BJ (cell line): ENCODE measurements around the gene INPP5D. TPM values are rescaled to one million over a fixed set of nuclear protein-coding genes. Genes with fewer than 3 reads are reported as not detected.

Experiments used
- CTCF ChIA-PET: fragments of 350-600 bp; formaldehyde crosslinking; extraction: SDS; loops from one replicate; lab custom pipeline; 2021; ENCODE audit warnings: antibody characterized with exemption, inconsistent platforms; lab: Yijun Ruan, JAX
- POLR2A ChIA-PET: fragments of 300-600 bp; sonication (Branson Sonifier 250); formaldehyde crosslinking; extraction: SDS; loops from one replicate; lab custom pipeline; 2021; ENCODE audit warnings: antibody characterized with exemption; lab: Charles Lee
- DNase-seq: peaks from one replicate; pipeline ENCODE4 v3.0.0-alpha.2; 2011; ENCODE audit warnings: low read depth
- H3K27me3 ChIP-seq: 2 replicates; pipeline ENCODE4 v1.6.0; 2011; ENCODE audit warnings: low read length; ENCODE audit not compliant: control insufficient read depth, insufficient read depth
- H3K36me3 ChIP-seq: 2 replicates; pipeline ENCODE4 v1.5.1; 2011; ENCODE audit warnings: low read length; ENCODE audit not compliant: control insufficient read depth, insufficient read depth
- H3K4me3 ChIP-seq: 2 replicates; pipeline ENCODE4 v1.5.1; 2011; ENCODE audit warnings: low read depth, mild to moderate bottlenecking, control low read depth, low read length
- polyA plus RNA-seq: library from polyadenylated mRNA; depleted of rRNA; stranded (reverse); fragments of >200 nt; gene quantifications from 2 replicates; pipeline ENCODE4 v1.2.3, GENCODE V29; 2011
- TF ChIP-seq, protein P1 (sequence below): IDR thresholded peaks from 2 replicates; pipeline ENCODE4 v1.5.1; 2011; ENCODE audit warnings: low read depth, mild to moderate bottlenecking, control low read depth, inconsistent platforms, low read length, moderate library complexity; ENCODE audit not compliant: insufficient read depth

Gene INPP5D
- polyA plus RNA-seq, 1 experiment, result 0.38 TPM

DNA sequence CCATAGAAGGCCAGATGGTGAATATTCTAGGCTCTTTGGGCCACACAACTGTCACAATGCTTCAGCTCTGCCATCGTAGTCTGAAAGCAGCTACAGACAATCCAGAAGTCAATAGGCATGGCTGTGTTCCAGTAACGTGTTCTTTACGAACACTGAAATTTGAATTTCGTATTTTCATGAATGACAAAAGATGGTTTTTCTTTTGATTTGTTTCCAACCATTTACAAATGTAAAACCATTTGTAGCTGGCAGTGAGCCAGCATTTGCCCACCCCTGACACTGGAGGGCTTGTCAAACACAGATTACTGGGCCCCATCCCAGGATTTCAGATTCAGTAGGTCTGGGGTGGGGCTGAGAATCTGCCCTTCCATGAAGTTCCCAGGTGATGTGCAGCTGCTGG is 108.3 kb downstream of the INPP5D start:
- Histone ChIP-seq H3K4me3 (no peak overlapping the region), H3K36me3 (no peaks in the 10 kb centered on the region), H3K27me3 (no peaks in the 10 kb centered on the region; the same call in 1 of the 2 replicates)
- ChIA-PET CTCF (no interaction called here), POLR2A (interaction anchor here (0.7 kb wide), 1 partner anchor 14 kb away, joined by 7 read pairs; no protein-coding TSS in a partner anchor)
- no peak for DNase-seq
- TF ChIP-seq, protein P1, sequence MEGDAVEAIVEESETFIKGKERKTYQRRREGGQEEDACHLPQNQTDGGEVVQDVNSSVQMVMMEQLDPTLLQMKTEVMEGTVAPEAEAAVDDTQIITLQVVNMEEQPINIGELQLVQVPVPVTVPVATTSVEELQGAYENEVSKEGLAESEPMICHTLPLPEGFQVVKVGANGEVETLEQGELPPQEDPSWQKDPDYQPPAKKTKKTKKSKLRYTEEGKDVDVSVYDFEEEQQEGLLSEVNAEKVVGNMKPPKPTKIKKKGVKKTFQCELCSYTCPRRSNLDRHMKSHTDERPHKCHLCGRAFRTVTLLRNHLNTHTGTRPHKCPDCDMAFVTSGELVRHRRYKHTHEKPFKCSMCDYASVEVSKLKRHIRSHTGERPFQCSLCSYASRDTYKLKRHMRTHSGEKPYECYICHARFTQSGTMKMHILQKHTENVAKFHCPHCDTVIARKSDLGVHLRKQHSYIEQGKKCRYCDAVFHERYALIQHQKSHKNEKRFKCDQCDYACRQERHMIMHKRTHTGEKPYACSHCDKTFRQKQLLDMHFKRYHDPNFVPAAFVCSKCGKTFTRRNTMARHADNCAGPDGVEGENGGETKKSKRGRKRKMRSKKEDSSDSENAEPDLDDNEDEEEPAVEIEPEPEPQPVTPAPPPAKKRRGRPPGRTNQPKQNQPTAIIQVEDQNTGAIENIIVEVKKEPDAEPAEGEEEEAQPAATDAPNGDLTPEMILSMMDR, result no peak

DNA sequence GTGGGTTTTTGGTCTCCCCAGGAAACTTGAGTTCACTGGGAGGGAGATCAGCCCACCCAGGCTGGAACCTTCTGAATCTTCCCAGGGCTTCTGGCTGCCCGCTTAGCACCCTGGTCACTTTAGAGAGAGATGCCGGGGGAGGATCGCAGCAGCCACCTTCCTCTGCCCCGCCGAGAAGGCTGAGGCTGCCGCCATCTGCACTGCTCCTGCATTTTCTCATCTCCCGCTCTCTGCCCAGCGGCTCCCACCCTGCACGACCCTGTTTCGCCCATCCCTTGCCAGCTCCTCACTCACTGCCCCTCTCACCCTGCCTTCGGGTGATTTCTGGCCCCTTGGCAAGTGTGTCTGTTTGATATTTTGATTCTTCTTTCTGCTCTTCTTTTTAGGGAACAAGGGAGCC is 108.8 kb downstream of the INPP5D start:
- Histone ChIP-seq H3K27me3 (no peaks in the 10 kb centered on the region; the same call in 1 of the 2 replicates), H3K36me3 (no peaks in the 10 kb centered on the region), H3K4me3 (no peak overlapping the region)
- POLR2A ChIA-PET, result no interaction called here
- CTCF ChIA-PET, result no interaction called here
- DNase-seq, result no peak
- TF ChIP-seq, protein P1, result no peak

DNA sequence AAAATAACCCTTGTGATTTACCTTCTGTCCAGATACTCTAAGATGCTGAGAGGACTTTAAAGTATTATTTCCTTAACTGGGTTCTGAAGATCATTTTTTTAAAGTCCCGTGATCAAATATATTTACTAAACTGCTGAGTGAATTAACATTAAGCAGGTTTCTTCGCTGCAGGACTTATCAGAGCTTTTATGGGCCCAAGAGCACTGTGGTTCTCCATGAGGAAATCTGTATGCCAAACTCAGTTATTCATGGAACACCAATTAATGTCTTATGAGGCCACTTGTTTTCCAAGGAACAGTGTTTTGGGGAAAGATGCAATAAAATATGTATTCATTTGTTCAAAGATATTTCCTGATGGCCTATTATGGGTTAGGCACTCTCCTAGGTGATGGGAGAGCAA is 111.2 kb downstream of the INPP5D start:
- TF ChIP-seq, protein P1, result no peak
- ChIA-PET POLR2A (no interaction called here), CTCF (no interaction called here)
- DNase-seq, result no peak
- Histone ChIP-seq H3K4me3 (no peak overlapping the region), H3K27me3 (no peaks in the 10 kb centered on the region; the same call in 1 of the 2 replicates), H3K36me3 (no peaks in the 10 kb centered on the region)

DNA sequence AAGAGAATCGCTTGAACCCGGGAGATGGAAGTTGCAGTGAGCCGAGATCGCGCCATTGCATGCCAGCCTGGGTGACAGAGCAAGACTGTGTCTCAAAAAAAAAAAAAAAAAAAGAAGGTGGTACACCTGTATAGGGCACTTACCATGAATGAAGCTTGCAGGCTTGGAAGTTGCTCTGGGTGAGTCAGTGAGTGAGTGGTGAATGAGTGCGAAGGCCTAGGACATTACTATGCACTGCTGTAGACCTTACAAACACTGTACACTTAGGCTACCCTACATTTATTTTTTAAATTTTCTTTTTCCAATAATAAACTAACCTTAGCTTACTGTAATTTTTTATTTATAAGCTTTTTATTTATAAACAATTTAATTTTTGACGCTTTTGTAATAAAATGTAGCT is 113.0 kb downstream of the INPP5D start:
- H3K36me3 ChIP-seq, result no peaks in the 10 kb centered on the region
- ChIA-PET CTCF (no interaction called here), POLR2A (no interaction called here)
- no peak for DNase-seq
- TF ChIP-seq, protein P1, result no peak
- no peak overlapping the region for H3K4me3 ChIP-seq
- no peaks in the 10 kb centered on the region; the same call in 1 of the 2 replicates for H3K27me3 ChIP-seq

DNA sequence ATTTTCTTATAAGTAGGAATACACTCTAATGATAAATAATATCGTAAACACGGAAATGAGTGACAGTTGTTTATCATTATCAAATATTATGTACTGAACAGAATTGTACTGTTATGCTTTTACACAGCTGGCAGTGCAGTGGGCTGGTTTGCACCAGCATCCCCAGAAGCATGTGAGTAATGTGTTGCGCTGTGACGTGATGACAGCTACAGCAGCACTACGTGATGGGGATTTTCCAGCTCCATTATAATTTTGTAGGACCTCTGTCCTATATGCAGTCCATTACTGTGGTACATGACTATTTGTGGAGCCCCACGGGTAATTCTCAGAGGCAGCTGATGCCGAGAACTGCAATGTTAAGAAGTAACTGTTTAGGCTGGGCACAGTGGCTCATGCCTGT is 114.0 kb downstream of the INPP5D start:
- TF ChIP-seq, protein P1, result no peak
- CTCF ChIA-PET, result no interaction called here
- no peak overlapping the region for H3K4me3 ChIP-seq
- POLR2A ChIA-PET, result no interaction called here
- no peaks in the 10 kb centered on the region for H3K36me3 ChIP-seq
- H3K27me3 ChIP-seq, result no peaks in the 10 kb centered on the region; the same call in 1 of the 2 replicates
- DNase-seq, result no peak
